HAP-1 (cell line): ENCODE measurements around the gene ITPR2.

ENCODE experiments used
- DNase-seq, 2 experiments: peaks; one replicate each; pipeline ENCODE4 v3.0.0-alpha.2; 2016 to 2020; ENCODE audit warnings: low spot score in 2 of 2
- H3K27me3 ChIP-seq: fragments of 250-450 bp; sonication (Bioruptor Pico); 2 replicates; pipeline ENCODE4 v1.5.1; 2020; ENCODE audit warnings: low read depth, mild to moderate bottlenecking, moderate library complexity
- H3K36me3 ChIP-seq: fragments of 250-450 bp; sonication (Bioruptor Pico); replicated peaks from 2 replicates; pipeline ENCODE4 v1.5.1; 2020; ENCODE audit warnings: mild to moderate bottlenecking
- H3K4me1 ChIP-seq: fragments of 250-450 bp; sonication (Bioruptor Pico); 2 replicates; pipeline ENCODE4 v1.5.1; 2020; ENCODE audit warnings: mild to moderate bottlenecking
- H3K4me3 ChIP-seq: fragments of 250-450 bp; sonication (Bioruptor Pico); 2 replicates; pipeline ENCODE4 v1.5.1; 2020; ENCODE audit warnings: mild to moderate bottlenecking, moderate library complexity
- H3K9me3 ChIP-seq: fragments of 250-450 bp; sonication (Bioruptor Pico); 2 replicates; pipeline ENCODE4 v1.5.1; 2020; ENCODE audit warnings: mild to moderate bottlenecking, moderate library complexity
- in situ Hi-C: fragments of 300-500 bp; cut with MboI; formaldehyde crosslinking; loops from 3 replicates; pipeline ENCODE4 v1.14.3; 2020; ENCODE audit warnings: low sequenced_read_pairs, inconsistent platforms, mixed read lengths

The ITPR2 gene

GRCh38 chr12:26636710-26637328 is 196.2 kb downstream of the ITPR2 start:
- DNase-seq = no peak
- Histone ChIP-seq H3K27me3 (no peaks in the 10 kb centered on the region), H3K36me3 (no peaks in the 10 kb centered on the region; the same call in 1 of the 2 replicates), H3K9me3 (no peaks in the 10 kb centered on the region), H3K4me3 (no peak overlapping the region), H3K4me1 (peaks cover 21% of the 10 kb centered on the region)
- in situ Hi-C loops = loop anchor here (25.0 kb wide), 1 partner anchor 525 kb away; no protein-coding TSS in a partner anchor

- Histone ChIP-seq H3K36me3 (no peaks in the 10 kb centered on the region; the same call in 1 of the 2 replicates), H3K4me3 (no peak overlapping the region), H3K27me3 (no peaks in the 10 kb centered on the region), H3K4me1 (peaks cover 27% of the 10 kb centered on the region), H3K9me3 (no peaks in the 10 kb centered on the region)
- in situ Hi-C loops = loop anchor here (25.0 kb wide), 1 partner anchor 521 kb away; no protein-coding TSS in a partner anchor
- DNase-seq = peak; percentile 21 to 60
Observed at GRCh38 chr12:26633591-26634210, 199.3 kb downstream of the ITPR2 start.

DNA sequence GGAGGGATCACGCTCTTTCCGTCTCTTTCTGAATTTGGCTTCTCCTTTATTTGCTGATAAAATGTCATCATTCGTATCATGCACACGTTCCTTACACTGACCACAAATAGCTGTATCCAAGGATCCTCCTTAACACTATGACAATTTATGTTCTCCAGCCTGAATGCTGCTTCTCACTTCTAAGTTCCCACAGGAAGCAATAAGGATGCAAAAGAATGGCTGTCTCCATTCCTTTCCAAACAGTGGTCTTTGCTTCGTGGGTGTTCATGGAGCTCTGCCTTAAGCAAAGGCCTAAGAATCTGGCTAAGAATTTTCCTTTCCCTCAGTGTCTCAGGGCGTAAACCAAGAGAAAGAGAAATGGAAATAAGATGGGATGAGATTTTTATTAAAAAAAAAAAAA is 200.2 kb downstream of the ITPR2 start:
- H3K27me3 ChIP-seq = no peaks in the 10 kb centered on the region
- H3K4me1 ChIP-seq = peaks cover 27% of the 10 kb centered on the region
- no peaks in the 10 kb centered on the region for H3K9me3 ChIP-seq
- no peak for DNase-seq
- no peaks in the 10 kb centered on the region; the same call in 1 of the 2 replicates for H3K36me3 ChIP-seq
- no peak overlapping the region for H3K4me3 ChIP-seq
- in situ Hi-C loops = loop anchor here (25.0 kb wide), 1 partner anchor 520 kb away; no protein-coding TSS in a partner anchor

GRCh38 chr12:26631846-26632245 is 201.1 kb downstream of the ITPR2 start:
- in situ Hi-C loops = loop anchor here (25.0 kb wide), 1 partner anchor 520 kb away; no protein-coding TSS in a partner anchor
- peaks cover 27% of the 10 kb centered on the region for H3K4me1 ChIP-seq

DNA sequence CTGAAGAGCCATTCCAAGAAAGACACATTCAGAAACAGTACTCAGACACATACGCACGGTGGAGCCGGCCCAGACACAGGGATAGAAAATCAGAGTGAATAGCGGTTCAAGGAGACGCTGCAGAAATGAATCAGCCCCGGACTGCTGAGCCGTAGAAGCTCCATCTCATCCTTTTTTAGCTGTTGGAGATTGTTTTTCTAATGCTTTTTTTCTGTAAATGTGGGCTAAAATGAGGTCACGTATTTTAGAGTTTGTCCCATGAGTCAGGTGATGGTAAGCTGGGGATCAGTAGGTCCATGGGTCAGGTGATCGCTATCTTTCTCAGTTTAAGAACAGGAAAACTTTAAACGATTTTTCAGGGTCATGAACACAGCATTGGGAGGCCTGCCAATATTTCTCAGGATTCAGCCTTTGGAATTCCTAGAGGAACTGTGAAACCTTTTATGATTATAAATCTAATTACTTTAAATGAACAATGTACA is 202.4 kb downstream of the ITPR2 start:
- H3K36me3 ChIP-seq = no peaks in the 10 kb centered on the region; the same call in 1 of the 2 replicates
- H3K9me3 ChIP-seq = no peaks in the 10 kb centered on the region
- no peak overlapping the region for H3K4me3 ChIP-seq
- H3K27me3 ChIP-seq = no peaks in the 10 kb centered on the region
- in situ Hi-C loops = loop anchor here (25.0 kb wide), 1 partner anchor 518 kb away; no protein-coding TSS in a partner anchor
- peaks cover 27% of the 10 kb centered on the region for H3K4me1 ChIP-seq
- no peak for DNase-seq

More at GRCh38 chr12:26631846-26632245, 201.1 kb downstream of the ITPR2 start:
- Histone ChIP-seq H3K36me3 (no peaks in the 10 kb centered on the region; the same call in 1 of the 2 replicates), H3K27me3 (no peaks in the 10 kb centered on the region), H3K9me3 (no peaks in the 10 kb centered on the region), H3K4me3 (no peak overlapping the region)
- DNase-seq = no peak

DNA sequence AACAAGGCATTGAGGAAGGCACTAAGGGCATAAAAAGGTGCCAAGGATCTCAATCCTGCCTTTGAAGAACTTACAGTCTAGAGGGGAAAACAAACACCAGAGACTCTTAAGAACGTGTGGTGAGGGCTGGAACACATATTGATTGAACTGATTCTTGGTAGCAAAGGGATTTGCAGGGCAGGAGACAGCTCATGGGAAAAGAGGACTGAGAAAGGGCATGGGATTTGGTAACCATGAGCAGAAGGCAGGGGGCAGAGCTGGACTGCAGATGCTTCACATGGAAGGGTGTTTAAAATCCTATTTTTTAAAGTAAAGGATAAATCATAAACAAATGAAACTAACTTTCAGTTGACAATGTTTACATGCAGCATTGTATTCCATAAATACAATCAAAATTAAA is 203.1 kb downstream of the ITPR2 start:
- H3K9me3 ChIP-seq = no peaks in the 10 kb centered on the region
- H3K36me3 ChIP-seq = no peaks in the 10 kb centered on the region; the same call in 1 of the 2 replicates
- no peaks in the 10 kb centered on the region for H3K27me3 ChIP-seq
- H3K4me3 ChIP-seq = no peak overlapping the region
- in situ Hi-C loops = loop anchor here (25.0 kb wide), 1 partner anchor 518 kb away; no protein-coding TSS in a partner anchor
- H3K4me1 ChIP-seq = peaks cover 27% of the 10 kb centered on the region
- no peak for DNase-seq

DNA sequence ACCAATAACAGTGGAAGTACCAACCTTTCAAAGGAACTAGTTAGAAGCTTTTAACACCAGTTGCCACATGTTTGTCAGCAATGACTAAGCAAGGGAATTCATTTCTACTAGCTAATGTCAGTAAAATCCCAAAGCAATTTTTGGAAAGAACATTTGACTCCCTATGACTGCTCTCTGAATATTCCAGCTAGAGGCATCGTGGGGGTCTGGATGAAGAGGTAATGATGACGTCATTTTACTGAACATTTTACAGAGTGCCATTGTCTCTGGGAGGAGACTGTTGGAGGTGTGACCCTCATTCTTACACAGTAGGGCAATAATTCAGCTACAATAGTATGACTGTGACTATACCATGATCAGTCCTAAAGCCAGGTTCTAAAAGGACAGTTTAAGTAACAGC is 204.8 kb downstream of the ITPR2 start:
- in situ Hi-C loops = loop anchor here (25.0 kb wide), 1 partner anchor 516 kb away; no protein-coding TSS in a partner anchor

DNA sequence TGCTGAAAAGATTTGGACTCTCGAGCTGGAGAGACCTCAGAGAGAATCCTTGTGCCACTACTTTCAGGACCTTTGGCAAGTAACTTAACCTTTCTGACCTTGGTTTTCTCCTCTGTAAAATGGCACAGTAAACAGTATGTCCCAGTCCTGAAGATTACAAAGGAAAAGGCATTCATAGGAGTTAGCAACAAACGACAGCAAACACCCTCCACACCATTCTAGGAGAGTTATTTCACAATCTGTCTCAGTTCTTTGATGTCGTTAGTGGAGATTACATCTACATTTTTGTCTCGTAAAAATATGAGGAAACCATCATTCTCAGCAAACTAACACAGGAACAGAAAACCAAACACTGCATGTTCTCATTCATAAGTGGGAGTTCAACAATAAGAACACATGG is 205.7 kb downstream of the ITPR2 start:
- in situ Hi-C loops = loop anchor here (25.0 kb wide), 1 partner anchor 515 kb away; no protein-coding TSS in a partner anchor
- DNase-seq = no peak
- no peaks in the 10 kb centered on the region for H3K36me3 ChIP-seq

More for the DNA sequence above, 204.8 kb downstream of the ITPR2 start:
- H3K36me3 ChIP-seq = no peaks in the 10 kb centered on the region
- no peak overlapping the region for H3K4me3 ChIP-seq
- H3K9me3 ChIP-seq = no peaks in the 10 kb centered on the region
- no peak for DNase-seq
- H3K4me1 ChIP-seq = peaks cover 16% of the 10 kb centered on the region
- H3K27me3 ChIP-seq = no peaks in the 10 kb centered on the region

DNA sequence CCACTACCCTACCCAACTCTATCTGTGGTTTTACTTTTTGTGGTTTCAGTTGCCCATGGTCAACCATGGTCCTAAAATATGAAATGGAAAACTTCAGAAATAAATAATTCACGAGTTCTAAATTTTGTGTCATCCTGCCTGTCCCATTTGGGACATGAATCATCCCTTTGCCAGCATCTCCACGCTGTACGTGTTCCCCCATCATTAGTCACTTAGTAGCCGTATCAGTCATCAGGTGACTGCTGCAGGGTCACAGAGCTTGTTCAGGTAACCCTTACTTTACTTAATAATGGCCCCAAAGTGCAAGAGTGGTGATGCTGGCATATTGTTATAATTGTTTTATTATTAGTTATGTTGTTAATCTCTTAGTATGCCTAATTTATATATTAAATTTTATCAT is 209.9 kb downstream of the ITPR2 start:
- in situ Hi-C loops = no loop called here

More for the DNA sequence above, 205.7 kb downstream of the ITPR2 start:
- Histone ChIP-seq H3K4me1 (peaks cover 7% of the 10 kb centered on the region), H3K4me3 (no peak overlapping the region), H3K27me3 (no peaks in the 10 kb centered on the region), H3K9me3 (no peaks in the 10 kb centered on the region)

GRCh38 chr12:26622601-26623000 is 210.4 kb downstream of the ITPR2 start:
- Histone ChIP-seq H3K9me3 (no peaks in the 10 kb centered on the region), H3K4me3 (no peak overlapping the region), H3K36me3 (no peaks in the 10 kb centered on the region), H3K4me1 (no peaks in the 10 kb centered on the region), H3K27me3 (no peaks in the 10 kb centered on the region)
- in situ Hi-C loops = no loop called here
- no peak for DNase-seq

More for the DNA sequence above, 209.9 kb downstream of the ITPR2 start:
- no peaks in the 10 kb centered on the region for H3K36me3 ChIP-seq
- no peak for DNase-seq
- no peaks in the 10 kb centered on the region for H3K4me1 ChIP-seq
- no peaks in the 10 kb centered on the region for H3K9me3 ChIP-seq
- H3K4me3 ChIP-seq = no peak overlapping the region
- no peaks in the 10 kb centered on the region for H3K27me3 ChIP-seq

DNA sequence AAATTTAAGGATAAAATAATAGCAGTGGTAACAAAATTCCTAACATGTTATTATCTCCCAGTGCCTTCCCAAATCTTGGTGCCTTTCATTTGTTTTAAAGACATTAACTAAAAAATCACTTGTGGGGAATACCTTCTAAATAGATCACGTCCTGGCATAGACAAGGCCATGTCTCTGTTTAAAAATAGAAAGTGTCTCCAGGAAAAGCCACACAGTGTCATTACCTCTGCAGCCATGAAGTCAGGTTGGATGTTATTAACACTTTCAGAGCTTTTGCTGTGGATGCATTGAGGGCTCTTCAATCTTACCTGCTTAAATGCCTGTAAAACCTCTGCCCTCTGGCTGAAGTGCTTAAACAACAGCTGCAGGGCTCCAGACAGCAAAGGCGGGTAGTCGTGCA is 211.1 kb downstream of the ITPR2 start:
- in situ Hi-C loops = no loop called here
- no peak for DNase-seq
- Histone ChIP-seq H3K4me1 (no peaks in the 10 kb centered on the region), H3K4me3 (no peak overlapping the region), H3K9me3 (no peaks in the 10 kb centered on the region), H3K27me3 (no peaks in the 10 kb centered on the region), H3K36me3 (no peaks in the 10 kb centered on the region)

GRCh38 chr12:26620907-26621306 is 212.1 kb downstream of the ITPR2 start:
- no peaks in the 10 kb centered on the region for H3K9me3 ChIP-seq
- H3K27me3 ChIP-seq = no peaks in the 10 kb centered on the region
- in situ Hi-C loops = no loop called here
- H3K4me3 ChIP-seq = no peak overlapping the region
- H3K4me1 ChIP-seq = no peaks in the 10 kb centered on the region
- no peak for DNase-seq
- no peaks in the 10 kb centered on the region for H3K36me3 ChIP-seq

DNA sequence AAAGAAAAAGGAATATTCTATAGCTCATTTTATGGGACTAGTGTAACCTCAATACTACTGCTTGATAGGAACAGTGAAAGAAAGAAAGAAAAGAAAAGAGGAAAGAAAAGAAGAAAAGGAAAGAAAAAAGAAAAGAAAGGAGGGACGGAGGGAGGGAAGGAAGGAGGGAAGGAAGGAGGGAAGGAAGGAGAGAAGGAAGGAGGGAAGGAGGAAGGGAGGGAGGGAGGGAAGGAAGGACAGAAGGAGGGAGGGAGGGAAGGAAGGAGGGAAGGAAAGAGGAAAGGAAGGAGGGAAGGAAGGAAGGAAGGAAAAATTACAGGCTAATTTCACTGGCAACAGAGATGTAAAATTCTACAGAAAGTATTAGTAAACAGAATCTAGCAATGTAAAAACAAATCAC is 215.5 kb downstream of the ITPR2 start:
- no peaks in the 10 kb centered on the region for H3K27me3 ChIP-seq
- no peak overlapping the region for H3K4me3 ChIP-seq
- H3K9me3 ChIP-seq = no peaks in the 10 kb centered on the region
- no peaks in the 10 kb centered on the region; the same call in 1 of the 2 replicates for H3K36me3 ChIP-seq
- in situ Hi-C loops = no loop called here
- no peaks in the 10 kb centered on the region for H3K4me1 ChIP-seq
- DNase-seq = no peak
